GM12878 (cell line): ENCODE data around the gene P4HTM. TPM values are rescaled to one million over a fixed set of nuclear protein-coding genes. Genes with fewer than 3 reads are reported as not detected.

Source experiments
- ATAC-seq: fragments of 200-7000 bp; cut with Tn5 transposase; 3 replicates; pipeline ENCODE4 v1.9.1; 2020; ENCODE audit warnings: mild to moderate bottlenecking, moderate library complexity
- BruUV-seq: library from RNA; stranded (reverse); fragments of 400-500 nt; replicated peaks from 2 replicates; lab custom pipeline; 2021; lab: Mats Ljungman, UMichigan
- CTCF ChIA-PET: fragments of 300-600 bp; sonication (Branson Sonifier 250); formaldehyde crosslinking; extraction: SDS; loops from one replicate; lab custom pipeline; 2021; ENCODE audit warnings: inconsistent platforms; lab: Yijun Ruan, JAX
- POLR2A ChIA-PET: fragments of 350-600 bp; formaldehyde crosslinking; extraction: SDS; loops from one replicate; lab custom pipeline; 2021; ENCODE audit warnings: inconsistent platforms; lab: Charles Lee
- RAD21 ChIA-PET: fragments of 300-600 bp; sonication (Branson Sonifier 250); formaldehyde crosslinking; loops from one replicate; lab custom pipeline; 2023; ENCODE audit warnings: antibody characterized with exemption; ENCODE audit not compliant: unreplicated experiment; lab: Charles Lee
- SMC1A ChIA-PET: fragments of 300-600 bp; sonication (Branson Sonifier 250); formaldehyde crosslinking; loops from one replicate; lab custom pipeline; 2023; ENCODE audit not compliant: unreplicated experiment, uncharacterized antibody; lab: Charles Lee
- DNase-seq: peaks from one replicate; pipeline ENCODE4 v3.0.0-alpha.2; 2011; ENCODE audit warnings: low read depth, low spot score
- FAIRE-seq: peaks from 3 replicates; lab custom pipeline; 2011; peaks lifted over from hg19 to GRCh38; lab: Jason Lieb, UNC
- H2AFZ ChIP-seq: 2 replicates; pipeline ENCODE4 v1.6.0; 2011; ENCODE audit warnings: low read depth, low read length, control low read depth; ENCODE audit not compliant: control insufficient read depth
- H3K27ac ChIP-seq: 2 replicates; pipeline ENCODE4 v1.5.1; 2011; ENCODE audit warnings: control low read depth; ENCODE audit not compliant: control insufficient read depth, insufficient read depth
- H3K27me3 ChIP-seq, 2 experiments: replicated peaks in 1 of 2; 2 replicates each; pipeline versions ENCODE4 v1.6.0 to v1.6.1; 2011; ENCODE audit warnings: low read length in 1 of 2; ENCODE audit not compliant: control insufficient read depth in 2 of 2, insufficient read depth in 2 of 2
- H3K36me3 ChIP-seq, 2 experiments: 2 replicates each; pipeline ENCODE4 v1.5.1; 2011; ENCODE audit warnings: low read length in 1 of 2; ENCODE audit not compliant: control insufficient read depth in 2 of 2, insufficient read depth in 2 of 2
- H3K4me1 ChIP-seq: 2 replicates; pipeline ENCODE4 v1.6.1; 2011; ENCODE audit warnings: mild to moderate bottlenecking, low read length, moderate library complexity, mixed read lengths; ENCODE audit not compliant: control insufficient read depth, insufficient read depth
- H3K4me2 ChIP-seq: 2 replicates; pipeline ENCODE4 v1.6.0; 2011; ENCODE audit warnings: control low read depth; ENCODE audit not compliant: control insufficient read depth, insufficient read depth
- H3K4me3 ChIP-seq: fragments of 200-600 bp; sonication (generic); 2 replicates; pipeline ENCODE4 v1.5.1; 2016
- H3K79me2 ChIP-seq: 2 replicates; pipeline ENCODE4 v1.6.0; 2011; ENCODE audit warnings: low read length; ENCODE audit not compliant: control insufficient read depth, insufficient read depth
- H3K9ac ChIP-seq: 2 replicates; pipeline ENCODE4 v1.8.0; 2011; ENCODE audit warnings: low read length, control low read depth, mixed read lengths; ENCODE audit not compliant: control insufficient read depth, insufficient read depth
- H3K9me3 ChIP-seq: replicated peaks from 3 replicates; pipeline ENCODE4 v1.5.1; 2011; ENCODE audit warnings: mild to moderate bottlenecking, low read length; ENCODE audit not compliant: control insufficient read depth, insufficient read depth
- H4K20me1 ChIP-seq: 2 replicates; pipeline ENCODE4 v1.6.0; 2011; ENCODE audit not compliant: control insufficient read depth, insufficient read depth
- BCL11A ChIP-seq: IDR thresholded peaks from 2 replicates; pipeline ENCODE4 v1.6.1; 2011; ENCODE audit warnings: low read depth, low read length
- ETV6 ChIP-seq, 2 experiments: fragments of 450-650 bp in 1 of 2; IDR thresholded peaks in 1 of 2; conservative IDR thresholded peaks in 1 of 2; 2 replicates each; pipeline ENCODE4 v1.6.1; 2014; ENCODE audit warnings: antibody characterized with exemption in 1 of 2, borderline replicate concordance in 1 of 2, low read depth in 1 of 2, mild to moderate bottlenecking in 1 of 2, moderate library complexity in 1 of 2
- EZH2 ChIP-seq: IDR thresholded peaks from 2 replicates; pipeline ENCODE4 v1.6.1; 2012; ENCODE audit warnings: low read depth, mild to moderate bottlenecking, control low read depth, inconsistent platforms, low read length, borderline replicate concordance; ENCODE audit not compliant: control insufficient read depth
- IRF3 ChIP-seq: fragments of 450-650 bp; IDR thresholded peaks from 2 replicates; pipeline ENCODE4 v1.6.1; 2014; ENCODE audit warnings: mild to moderate bottlenecking
- TBL1XR1 ChIP-seq: IDR thresholded peaks from 2 replicates; pipeline ENCODE4 v1.6.1; 2012; ENCODE audit warnings: low read depth, low read length, improper control_type of control experiment
- ZNF274 ChIP-seq: IDR thresholded peaks from one replicate; pipeline ENCODE4 v1.8.0; 2011; ENCODE audit not compliant: insufficient read length, insufficient read depth
- WGBS: methylation state at CpG from one replicate; pipeline ENCODE4 v1.1.6; 2016; ENCODE audit warnings: low lambda C conversion rate; ENCODE audit not compliant: insufficient replicate concordance, insufficient coverage; ENCODE audit errors: missing lambda C conversion rate; 5-methylcytosine and 5-hydroxymethylcytosine counted together
- in situ Hi-C: fragments of 300-500 bp; cut with MboI; formaldehyde crosslinking; loops from 9 replicates; pipeline ENCODE4 v1.14.3; 2018; ENCODE audit warnings: mixed read lengths
- intact Hi-C: fragments of 100-400 bp; cut with micrococcal nuclease; formaldehyde crosslinking; loops from one replicate; pipeline ENCODE4 v1.14.2; 2022; ENCODE audit not compliant: unreplicated experiment
- polyA plus RNA-seq, 11 experiments: library from polyadenylated mRNA; depleted of rRNA in 4 of 11; unstranded in 6 of 11; stranded (reverse) in 5 of 11; fragments of >200 nt; fragmentation: Nextera tagmentation in 4 of 11; fragmentation: Illumina TruSeq in 1 of 11; extraction: Ambion mirVana in 4 of 11; extraction: Trizol in 1 of 11; gene quantifications; 1 replicate in 1 of 11; 2 replicates in 10 of 11; pipeline versions ENCODE4 v1.2.1 to v1.2.3, GENCODE V29; 2011 to 2016; ENCODE audit warnings: inconsistent platforms in 2 of 11, missing spikeins in 2 of 11, low read depth in 1 of 11
- total RNA-seq, 4 experiments: library from RNA; depleted of rRNA in 3 of 4; stranded (reverse); fragments of >200 nt in 3 of 4; fragmentation: Illumina TruSeq in 1 of 4; extraction: Trizol in 1 of 4; gene quantifications; 2 replicates each; pipeline versions ENCODE4 v1.2.1 to v1.2.3, GENCODE V29; 2013 to 2021
- TF ChIP-seq, protein P1 (sequence below): fragments of 150-350 bp; IDR thresholded peaks from 2 replicates; pipeline ENCODE4 v1.6.1; 2016; ENCODE audit warnings: low read depth, low read length
- TF ChIP-seq, protein P2 (sequence below): fragments of 450-650 bp; IDR thresholded peaks from 2 replicates; pipeline ENCODE4 v1.6.1; 2016; ENCODE audit warnings: mild to moderate bottlenecking
- TF ChIP-seq, protein P3 (sequence below): IDR thresholded peaks from 2 replicates; pipeline ENCODE4 v1.6.1; 2012; ENCODE audit warnings: mild to moderate bottlenecking, low read depth, low read length

P4HTM gene
- total and polyA plus RNA-seq, 10 of the 15 experiments (the other 5 are each of a cell fraction or from before 2014, with no cell fraction given): 0.76 to 28.8 (median 22.9) TPM

DNA sequence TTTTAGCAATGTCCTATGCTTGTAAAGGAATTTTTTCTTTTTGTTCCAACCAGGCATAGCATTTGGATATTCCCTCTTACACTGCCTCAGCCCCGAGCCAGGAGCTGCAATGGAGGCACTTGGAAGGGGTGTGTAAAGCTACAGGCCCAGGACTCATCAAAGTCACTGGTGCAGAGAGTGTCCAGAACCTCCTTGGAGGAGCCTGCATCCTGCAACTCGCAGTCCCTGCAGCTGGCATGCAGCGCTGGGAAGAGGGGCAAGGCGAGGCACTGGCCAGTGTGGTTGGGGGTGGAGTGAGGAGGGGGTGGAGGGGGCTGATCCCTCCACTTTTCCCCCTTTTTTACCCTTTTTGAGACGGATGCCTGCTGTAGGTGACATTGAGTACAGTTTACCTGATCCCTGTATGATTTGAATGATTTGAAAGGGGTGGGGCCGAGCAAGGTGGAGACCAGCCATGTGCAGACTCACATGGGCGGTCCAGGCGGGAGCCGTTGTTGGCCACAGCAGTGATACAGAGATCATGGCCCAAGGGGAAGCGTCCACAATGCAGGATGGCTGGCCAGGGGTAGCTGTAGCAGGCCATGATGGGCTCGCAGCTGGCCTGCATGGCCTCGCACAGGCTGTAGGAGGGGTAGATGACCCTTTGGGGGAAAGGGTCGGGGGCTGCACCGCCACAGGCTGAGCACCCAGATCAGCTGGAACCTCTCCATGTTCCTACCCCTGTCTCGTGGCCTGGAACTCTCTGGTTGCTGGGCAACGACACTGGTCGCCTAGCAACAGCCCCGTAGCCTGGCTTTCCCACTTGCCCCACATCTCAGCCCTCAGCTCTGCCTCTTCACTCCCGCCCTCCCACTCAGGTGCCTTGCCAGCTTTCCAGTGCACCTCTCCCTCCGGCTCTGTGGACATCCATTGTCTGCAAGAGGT lies 7.9 kb downstream of the P4HTM start:
- H4K20me1 ChIP-seq: no peaks in the 10 kb centered on the region
- ChIA-PET RAD21 (interaction anchor here (1.0 kb wide), 1 partner anchor 10 kb away, joined by 3 read pairs; no protein-coding TSS in a partner anchor), POLR2A (no interaction called here), CTCF (interaction anchor here (0.9 to 2.1 kb wide), 2 partner anchors 9 to 10 kb away, joined by 4 to 6 read pairs; partner anchors contain the start of gene WDR6), SMC1A (no interaction called here)
- H3K4me2 ChIP-seq: no peak overlapping the region
- no TSS peak for BruUV-seq
- DNase-seq (no peak), FAIRE-seq (no peak), ATAC-seq (no peak)
- no peaks in the 10 kb centered on the region for H3K9me3 ChIP-seq
- no peaks in the 10 kb centered on the region for H3K79me2 ChIP-seq
- in situ Hi-C loops (no loop called here), intact Hi-C loops (no loop called here)
- H3K4me1 ChIP-seq: no peaks in the 10 kb centered on the region
- no peak overlapping the region for H3K4me3 ChIP-seq
- no peak overlapping the region for H3K9ac ChIP-seq
- H2AFZ ChIP-seq: no peak overlapping the region
- no peaks in the 10 kb centered on the region for H3K27me3 ChIP-seq
- no peaks in the 10 kb centered on the region for H3K36me3 ChIP-seq
- H3K27ac ChIP-seq: no peak overlapping the region
- 94% methylated on average over 20 of the region's 20 CpGs for WGBS
- TF ChIP-seq TBL1XR1 (no peak), ETV6 (conservative IDR thresholded peaks at IDR 0.05 in 1 of 2, IDR thresholded peaks at IDR 0.05 in 1 of 2; ENCODE audit: borderline replicate concordance in 1 of 2, low read depth in 1 of 2) (no peak), EZH2 (no peak), IRF3 (no peak), ZNF274 (no peak), BCL11A (no peak)
- TF ChIP-seq, protein P1, sequence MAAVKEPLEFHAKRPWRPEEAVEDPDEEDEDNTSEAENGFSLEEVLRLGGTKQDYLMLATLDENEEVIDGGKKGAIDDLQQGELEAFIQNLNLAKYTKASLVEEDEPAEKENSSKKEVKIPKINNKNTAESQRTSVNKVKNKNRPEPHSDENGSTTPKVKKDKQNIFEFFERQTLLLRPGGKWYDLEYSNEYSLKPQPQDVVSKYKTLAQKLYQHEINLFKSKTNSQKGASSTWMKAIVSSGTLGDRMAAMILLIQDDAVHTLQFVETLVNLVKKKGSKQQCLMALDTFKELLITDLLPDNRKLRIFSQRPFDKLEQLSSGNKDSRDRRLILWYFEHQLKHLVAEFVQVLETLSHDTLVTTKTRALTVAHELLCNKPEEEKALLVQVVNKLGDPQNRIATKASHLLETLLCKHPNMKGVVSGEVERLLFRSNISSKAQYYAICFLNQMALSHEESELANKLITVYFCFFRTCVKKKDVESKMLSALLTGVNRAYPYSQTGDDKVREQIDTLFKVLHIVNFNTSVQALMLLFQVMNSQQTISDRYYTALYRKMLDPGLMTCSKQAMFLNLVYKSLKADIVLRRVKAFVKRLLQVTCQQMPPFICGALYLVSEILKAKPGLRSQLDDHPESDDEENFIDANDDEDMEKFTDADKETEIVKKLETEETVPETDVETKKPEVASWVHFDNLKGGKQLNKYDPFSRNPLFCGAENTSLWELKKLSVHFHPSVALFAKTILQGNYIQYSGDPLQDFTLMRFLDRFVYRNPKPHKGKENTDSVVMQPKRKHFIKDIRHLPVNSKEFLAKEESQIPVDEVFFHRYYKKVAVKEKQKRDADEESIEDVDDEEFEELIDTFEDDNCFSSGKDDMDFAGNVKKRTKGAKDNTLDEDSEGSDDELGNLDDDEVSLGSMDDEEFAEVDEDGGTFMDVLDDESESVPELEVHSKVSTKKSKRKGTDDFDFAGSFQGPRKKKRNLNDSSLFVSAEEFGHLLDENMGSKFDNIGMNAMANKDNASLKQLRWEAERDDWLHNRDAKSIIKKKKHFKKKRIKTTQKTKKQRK: no peak
- TF ChIP-seq, protein P2, sequence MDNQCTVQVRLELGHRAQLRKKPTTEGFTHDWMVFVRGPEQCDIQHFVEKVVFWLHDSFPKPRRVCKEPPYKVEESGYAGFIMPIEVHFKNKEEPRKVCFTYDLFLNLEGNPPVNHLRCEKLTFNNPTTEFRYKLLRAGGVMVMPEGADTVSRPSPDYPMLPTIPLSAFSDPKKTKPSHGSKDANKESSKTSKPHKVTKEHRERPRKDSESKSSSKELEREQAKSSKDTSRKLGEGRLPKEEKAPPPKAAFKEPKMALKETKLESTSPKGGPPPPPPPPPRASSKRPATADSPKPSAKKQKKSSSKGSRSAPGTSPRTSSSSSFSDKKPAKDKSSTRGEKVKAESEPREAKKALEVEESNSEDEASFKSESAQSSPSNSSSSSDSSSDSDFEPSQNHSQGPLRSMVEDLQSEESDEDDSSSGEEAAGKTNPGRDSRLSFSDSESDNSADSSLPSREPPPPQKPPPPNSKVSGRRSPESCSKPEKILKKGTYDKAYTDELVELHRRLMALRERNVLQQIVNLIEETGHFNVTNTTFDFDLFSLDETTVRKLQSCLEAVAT: no peak
- TF ChIP-seq, protein P3, sequence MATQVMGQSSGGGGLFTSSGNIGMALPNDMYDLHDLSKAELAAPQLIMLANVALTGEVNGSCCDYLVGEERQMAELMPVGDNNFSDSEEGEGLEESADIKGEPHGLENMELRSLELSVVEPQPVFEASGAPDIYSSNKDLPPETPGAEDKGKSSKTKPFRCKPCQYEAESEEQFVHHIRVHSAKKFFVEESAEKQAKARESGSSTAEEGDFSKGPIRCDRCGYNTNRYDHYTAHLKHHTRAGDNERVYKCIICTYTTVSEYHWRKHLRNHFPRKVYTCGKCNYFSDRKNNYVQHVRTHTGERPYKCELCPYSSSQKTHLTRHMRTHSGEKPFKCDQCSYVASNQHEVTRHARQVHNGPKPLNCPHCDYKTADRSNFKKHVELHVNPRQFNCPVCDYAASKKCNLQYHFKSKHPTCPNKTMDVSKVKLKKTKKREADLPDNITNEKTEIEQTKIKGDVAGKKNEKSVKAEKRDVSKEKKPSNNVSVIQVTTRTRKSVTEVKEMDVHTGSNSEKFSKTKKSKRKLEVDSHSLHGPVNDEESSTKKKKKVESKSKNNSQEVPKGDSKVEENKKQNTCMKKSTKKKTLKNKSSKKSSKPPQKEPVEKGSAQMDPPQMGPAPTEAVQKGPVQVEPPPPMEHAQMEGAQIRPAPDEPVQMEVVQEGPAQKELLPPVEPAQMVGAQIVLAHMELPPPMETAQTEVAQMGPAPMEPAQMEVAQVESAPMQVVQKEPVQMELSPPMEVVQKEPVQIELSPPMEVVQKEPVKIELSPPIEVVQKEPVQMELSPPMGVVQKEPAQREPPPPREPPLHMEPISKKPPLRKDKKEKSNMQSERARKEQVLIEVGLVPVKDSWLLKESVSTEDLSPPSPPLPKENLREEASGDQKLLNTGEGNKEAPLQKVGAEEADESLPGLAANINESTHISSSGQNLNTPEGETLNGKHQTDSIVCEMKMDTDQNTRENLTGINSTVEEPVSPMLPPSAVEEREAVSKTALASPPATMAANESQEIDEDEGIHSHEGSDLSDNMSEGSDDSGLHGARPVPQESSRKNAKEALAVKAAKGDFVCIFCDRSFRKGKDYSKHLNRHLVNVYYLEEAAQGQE: no peak
